Peyer's patch (tissue), 4 donors: ENCODE data around the gene CELF1.

ENCODE experiments used
- POLR2A ChIP-seq, 2 donors: fragments of 450-650 bp; IDR thresholded peaks; one replicate each; pipeline ENCODE4 v1.5.1; 2017; ENCODE audit warnings: antibody characterized with exemption in 2 of 2, mild to moderate bottlenecking in 2 of 2, moderate library complexity in 2 of 2
- TF ChIP-seq, protein P1 (sequence below), 6 experiments: fragments of 450-650 bp in 4 of 6; fragments of 200-600 bp in 2 of 6; sonication (generic) in 1 of 6; IDR thresholded peaks; one replicate each; pipeline ENCODE4 v1.5.1; 2017 to 2019; ENCODE audit warnings: antibody characterized with exemption in 6 of 6, mild to moderate bottlenecking in 3 of 6, moderate library complexity in 1 of 6

GRCh38 chr11:47442514-47442913 is 110.4 kb downstream of the CELF1 start:
- TF ChIP-seq, protein P1, sequence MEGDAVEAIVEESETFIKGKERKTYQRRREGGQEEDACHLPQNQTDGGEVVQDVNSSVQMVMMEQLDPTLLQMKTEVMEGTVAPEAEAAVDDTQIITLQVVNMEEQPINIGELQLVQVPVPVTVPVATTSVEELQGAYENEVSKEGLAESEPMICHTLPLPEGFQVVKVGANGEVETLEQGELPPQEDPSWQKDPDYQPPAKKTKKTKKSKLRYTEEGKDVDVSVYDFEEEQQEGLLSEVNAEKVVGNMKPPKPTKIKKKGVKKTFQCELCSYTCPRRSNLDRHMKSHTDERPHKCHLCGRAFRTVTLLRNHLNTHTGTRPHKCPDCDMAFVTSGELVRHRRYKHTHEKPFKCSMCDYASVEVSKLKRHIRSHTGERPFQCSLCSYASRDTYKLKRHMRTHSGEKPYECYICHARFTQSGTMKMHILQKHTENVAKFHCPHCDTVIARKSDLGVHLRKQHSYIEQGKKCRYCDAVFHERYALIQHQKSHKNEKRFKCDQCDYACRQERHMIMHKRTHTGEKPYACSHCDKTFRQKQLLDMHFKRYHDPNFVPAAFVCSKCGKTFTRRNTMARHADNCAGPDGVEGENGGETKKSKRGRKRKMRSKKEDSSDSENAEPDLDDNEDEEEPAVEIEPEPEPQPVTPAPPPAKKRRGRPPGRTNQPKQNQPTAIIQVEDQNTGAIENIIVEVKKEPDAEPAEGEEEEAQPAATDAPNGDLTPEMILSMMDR (IDR thresholded peaks at IDR 0.05): no peak
- TF ChIP-seq POLR2A (IDR thresholded peaks at IDR 0.05): no peak
